Measurements from ENCODE around the gene BUB3.
"Not testable (repeated sequence)": the region's sequence is repeated elsewhere in the genome, so short reads cannot be mapped to it uniquely, and the experiment has no call there.

BUB3 gene

DNA sequence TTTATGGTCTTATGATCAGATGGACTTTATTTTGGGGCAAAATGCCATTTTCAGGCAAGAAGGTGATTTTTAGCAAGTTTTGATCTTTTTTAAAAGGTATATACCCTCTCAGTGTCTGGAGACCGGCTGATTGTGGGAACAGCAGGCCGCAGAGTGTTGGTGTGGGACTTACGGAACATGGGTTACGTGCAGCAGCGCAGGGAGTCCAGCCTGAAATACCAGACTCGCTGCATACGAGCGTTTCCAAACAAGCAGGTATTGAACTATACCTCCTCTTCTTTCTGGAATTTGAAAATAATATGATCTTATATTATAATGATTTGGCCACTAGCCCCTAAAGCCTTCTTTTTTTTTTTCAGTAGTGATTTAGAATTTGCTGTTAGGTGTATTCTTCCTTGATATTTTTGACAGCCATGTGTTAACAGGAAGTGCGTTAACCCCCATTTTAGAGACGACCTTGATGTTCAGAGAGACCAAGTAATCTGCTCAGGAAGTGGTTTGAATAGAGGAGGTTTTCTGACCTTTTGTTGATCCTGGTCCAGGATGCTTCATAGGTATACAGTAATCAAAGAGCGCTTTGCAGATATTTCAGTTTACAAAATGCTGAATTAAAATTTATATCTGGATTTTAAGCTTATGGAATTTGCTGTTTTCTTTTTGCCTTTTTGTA lies 6.2 kb downstream of the BUB3 start:
- Histone ChIP-seq H3K27me3 (ENCODE audit: insufficient read depth, low read length) (no peaks in the 10 kb centered on the region), H3K4me3 (ENCODE audit: low read depth, low read length) (no peak overlapping the region), H2AFZ (ENCODE audit: low read length, unreplicated experiment) (no peak overlapping the region), H3K27ac (ENCODE audit: low read depth, low read length) (no peak overlapping the region), H3K79me2 (ENCODE audit: control insufficient read depth, insufficient read depth, low read length, unreplicated experiment) (peaks cover 87% of the 10 kb centered on the region), H3K4me1 (ENCODE audit: control insufficient read depth, insufficient read depth, low read length, unreplicated experiment) (peaks cover 36% of the 10 kb centered on the region), H3K36me3 (ENCODE audit: insufficient read depth, low read length) (peaks cover 67% of the 10 kb centered on the region)

DNA sequence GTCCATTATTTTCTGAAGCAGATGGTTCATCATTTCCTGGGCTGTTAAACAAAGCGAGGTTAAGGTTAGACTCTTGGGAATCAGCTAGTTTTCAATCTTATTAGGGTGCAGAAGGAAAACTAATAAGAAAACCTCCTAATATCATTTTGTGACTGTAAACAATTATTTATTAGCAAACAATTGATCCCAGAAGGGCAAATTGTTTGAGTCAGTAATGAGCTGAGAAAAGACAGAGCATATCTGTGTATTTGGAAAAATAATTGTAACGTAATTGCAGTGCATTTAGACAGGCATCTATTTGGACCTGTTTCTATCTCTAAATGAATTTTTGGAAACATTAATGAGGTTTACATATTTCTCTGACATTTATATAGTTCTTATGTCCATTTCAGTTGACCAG lies 10.1 kb downstream of the BUB3 start:
- H3K36me3 ChIP-seq (ENCODE audit: insufficient read depth, low read length): peaks cover 59% of the 10 kb centered on the region
- H3K4me3 ChIP-seq (ENCODE audit: low read depth, low read length): no peak overlapping the region
- H3K79me2 ChIP-seq (ENCODE audit: control insufficient read depth, insufficient read depth, low read length, unreplicated experiment): peaks cover 52% of the 10 kb centered on the region
- H3K4me1 ChIP-seq (ENCODE audit: control insufficient read depth, insufficient read depth, low read length, unreplicated experiment): peaks cover 5% of the 10 kb centered on the region
- no peak overlapping the region for H2AFZ ChIP-seq (ENCODE audit: low read length, unreplicated experiment)
- no peaks in the 10 kb centered on the region for H3K27me3 ChIP-seq (ENCODE audit: insufficient read depth, low read length)
- H3K27ac ChIP-seq (ENCODE audit: low read depth, low read length): no peak overlapping the region

DNA sequence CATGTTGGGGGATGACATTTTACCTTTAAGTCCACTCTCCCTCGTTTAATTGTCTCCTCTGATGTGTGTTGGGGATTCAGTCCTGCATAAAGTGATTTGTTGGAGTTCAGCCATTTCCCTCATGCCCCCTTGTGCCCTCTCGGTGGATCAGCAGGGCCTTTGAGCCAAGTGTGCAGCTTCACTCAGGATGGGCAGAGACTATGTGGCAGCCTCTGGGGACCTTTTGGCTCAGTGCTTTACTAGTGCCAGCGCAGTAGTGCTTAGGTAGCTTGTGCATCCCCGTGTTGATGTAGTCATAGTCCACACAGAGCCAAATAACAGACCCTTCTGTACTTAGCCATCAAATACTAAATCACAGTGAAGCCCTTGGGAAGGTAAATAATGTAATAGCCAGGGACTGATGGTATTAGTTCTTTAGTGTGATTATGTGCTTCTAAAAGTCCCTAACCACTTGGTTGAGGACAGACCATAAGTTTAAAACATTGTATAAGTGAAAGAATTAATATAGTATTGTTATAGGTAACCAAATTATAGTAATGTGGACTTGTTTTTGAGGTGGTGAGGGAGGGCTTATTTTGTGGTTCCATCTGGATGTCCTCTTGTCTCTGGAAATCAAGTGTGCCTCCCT lies 11.4 kb downstream of the BUB3 start:
- H3K4me1 ChIP-seq (ENCODE audit: control insufficient read depth, insufficient read depth, low read length, unreplicated experiment): no peaks in the 10 kb centered on the region
- no peaks in the 10 kb centered on the region for H3K27me3 ChIP-seq (ENCODE audit: insufficient read depth, low read length)
- peaks cover 63% of the 10 kb centered on the region for H3K36me3 ChIP-seq (ENCODE audit: insufficient read depth, low read length)
- H3K79me2 ChIP-seq (ENCODE audit: control insufficient read depth, insufficient read depth, low read length, unreplicated experiment): peaks cover 39% of the 10 kb centered on the region
- no peak overlapping the region for H2AFZ ChIP-seq (ENCODE audit: low read length, unreplicated experiment)
- no peak overlapping the region for H3K4me3 ChIP-seq (ENCODE audit: low read depth, low read length)
- no peak overlapping the region for H3K27ac ChIP-seq (ENCODE audit: low read depth, low read length)

DNA sequence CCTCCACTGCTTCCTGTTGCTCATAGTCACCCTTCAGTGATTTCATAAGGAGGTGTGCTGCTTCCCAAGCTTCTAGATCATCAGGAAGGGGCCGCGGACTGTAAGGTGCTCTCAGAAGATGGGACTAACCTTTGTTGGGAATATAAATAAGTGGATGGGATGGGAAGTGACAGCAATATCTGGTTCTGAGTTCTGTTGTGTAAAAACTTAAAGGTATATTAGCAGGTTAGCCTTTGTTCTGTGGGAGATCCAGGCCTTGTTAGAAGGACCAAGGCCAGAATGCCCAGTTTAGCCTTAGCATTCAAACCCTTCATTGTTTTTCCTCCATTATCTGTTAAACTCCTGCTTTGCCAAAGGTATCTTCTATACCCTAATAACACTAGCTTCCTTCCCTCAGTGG lies 12.4 kb downstream of the BUB3 start:
- Histone ChIP-seq H3K4me3 (ENCODE audit: low read depth, low read length) (no peak overlapping the region), H3K4me1 (ENCODE audit: control insufficient read depth, insufficient read depth, low read length, unreplicated experiment) (no peaks in the 10 kb centered on the region), H2AFZ (ENCODE audit: low read length, unreplicated experiment) (no peak overlapping the region), H3K79me2 (ENCODE audit: control insufficient read depth, insufficient read depth, low read length, unreplicated experiment) (peaks cover 30% of the 10 kb centered on the region), H3K36me3 (ENCODE audit: insufficient read depth, low read length) (peaks cover 54% of the 10 kb centered on the region), H3K27ac (ENCODE audit: low read depth, low read length) (no peak overlapping the region), H3K27me3 (ENCODE audit: insufficient read depth, low read length) (no peaks in the 10 kb centered on the region)

DNA sequence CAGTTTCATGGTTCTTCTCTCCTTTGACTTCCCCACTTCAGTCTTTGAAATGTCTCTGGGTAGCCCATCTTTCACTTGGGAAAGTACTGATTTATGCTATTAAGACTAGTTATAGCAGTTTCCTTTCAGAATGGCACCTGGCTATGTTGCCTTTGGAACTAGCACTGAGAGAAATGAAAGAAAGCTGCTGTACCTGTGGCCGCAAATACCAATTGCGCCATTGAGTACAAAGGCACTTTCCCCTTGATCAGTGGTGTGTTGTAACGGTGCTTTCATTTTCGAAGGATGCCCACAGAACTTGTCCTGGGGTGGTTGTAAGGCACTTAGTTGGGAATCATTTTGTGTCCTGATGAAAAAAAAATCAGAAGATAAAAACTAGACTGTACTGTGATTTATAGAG lies 16.8 kb downstream of the BUB3 start:
- H2AFZ ChIP-seq (ENCODE audit: low read length, unreplicated experiment): no peak overlapping the region
- H3K36me3 ChIP-seq (ENCODE audit: insufficient read depth, low read length): peaks cover 21% of the 10 kb centered on the region; the same call in 1 of the 2 replicates
- H3K79me2 ChIP-seq (ENCODE audit: control insufficient read depth, insufficient read depth, low read length, unreplicated experiment): no peaks in the 10 kb centered on the region
- H3K4me3 ChIP-seq (ENCODE audit: low read depth, low read length): no peak overlapping the region
- no peaks in the 10 kb centered on the region for H3K27me3 ChIP-seq (ENCODE audit: insufficient read depth, low read length)
- no peak overlapping the region for H3K27ac ChIP-seq (ENCODE audit: low read depth, low read length)
- H3K4me1 ChIP-seq (ENCODE audit: control insufficient read depth, insufficient read depth, low read length, unreplicated experiment): no peaks in the 10 kb centered on the region

DNA sequence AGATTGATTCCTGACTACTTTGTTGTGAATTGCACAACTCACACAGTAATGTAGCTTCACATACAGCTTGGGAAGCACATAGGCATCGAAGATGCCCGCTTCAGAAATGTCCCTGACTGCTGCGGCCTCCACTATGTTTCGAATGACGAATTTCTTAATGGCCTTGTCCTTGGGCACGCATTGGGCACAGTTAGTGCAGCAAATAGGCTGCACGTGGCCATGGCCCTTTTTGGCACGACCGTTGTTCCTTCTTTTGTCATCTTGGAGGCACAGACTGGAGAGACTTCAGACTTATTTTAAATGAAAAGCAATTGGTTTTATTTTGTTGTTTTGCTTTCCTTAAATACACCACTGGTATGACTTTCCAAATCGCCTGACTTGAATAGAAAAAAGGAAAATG lies 17.4 kb downstream of the BUB3 start:
- not testable (repeated sequence) for H3K27me3 ChIP-seq (ENCODE audit: insufficient read depth, low read length); H3K79me2 ChIP-seq (ENCODE audit: control insufficient read depth, insufficient read depth, low read length, unreplicated experiment)

DNA sequence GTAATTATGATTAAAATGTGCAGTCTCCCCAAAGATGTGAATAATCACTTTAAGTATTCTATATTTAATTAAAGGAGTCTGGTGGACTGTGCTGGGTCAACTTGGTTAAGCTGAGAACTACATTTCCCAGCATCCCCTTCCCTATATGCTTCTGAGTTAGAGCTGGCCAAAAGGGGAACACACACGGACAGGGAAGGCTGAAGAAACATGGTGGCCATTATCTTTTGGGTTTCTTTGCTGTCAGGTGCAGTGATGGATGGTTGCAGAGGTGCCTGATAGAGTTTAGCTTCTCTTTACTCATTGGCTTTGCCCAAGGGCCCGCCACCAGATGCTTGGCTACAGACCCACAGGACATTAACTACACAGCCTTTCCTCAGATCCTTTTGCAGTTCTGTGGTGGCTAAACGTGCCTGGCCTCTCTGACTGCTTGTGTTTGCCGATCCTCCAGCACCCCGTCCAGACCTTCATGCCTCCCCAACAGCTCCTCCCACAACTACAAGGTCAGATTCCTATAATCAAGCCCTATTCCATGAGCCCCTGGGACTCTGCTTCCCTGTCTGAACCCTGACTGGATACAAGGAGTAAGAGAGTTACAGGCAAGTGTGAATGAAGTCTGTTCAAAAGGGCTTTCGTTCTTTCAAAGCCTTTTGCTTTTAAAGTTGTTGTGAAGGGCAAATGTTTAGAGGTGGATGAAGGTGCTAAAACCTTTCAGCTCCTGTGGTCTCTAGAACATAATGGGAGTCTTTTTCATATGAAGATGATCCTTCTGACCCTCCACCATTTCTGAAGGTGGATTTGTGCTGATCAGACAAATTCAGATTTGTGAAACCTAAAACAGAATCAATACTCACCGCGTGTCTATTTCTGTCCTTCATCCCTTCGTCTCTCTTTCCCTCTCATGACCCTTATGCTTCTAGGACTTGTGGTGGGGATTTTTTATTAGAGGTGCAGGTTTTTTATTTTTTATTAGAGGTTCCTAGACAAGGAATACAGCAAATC lies 21.5 kb downstream of the BUB3 start:
- Histone ChIP-seq H3K4me3 (ENCODE audit: low read depth, low read length) (no peak overlapping the region), H3K27me3 (ENCODE audit: insufficient read depth, low read length) (no peaks in the 10 kb centered on the region), H3K4me1 (ENCODE audit: control insufficient read depth, insufficient read depth, low read length, unreplicated experiment) (no peaks in the 10 kb centered on the region), H3K36me3 (ENCODE audit: insufficient read depth, low read length) (0 out of 2 replicates have a peak, but pooled peaks cover 6% of the 10 kb centered on the region), H3K79me2 (ENCODE audit: control insufficient read depth, insufficient read depth, low read length, unreplicated experiment) (no peaks in the 10 kb centered on the region), H3K27ac (ENCODE audit: low read depth, low read length) (no peak overlapping the region), H2AFZ (ENCODE audit: low read length, unreplicated experiment) (no peak overlapping the region)

More for the DNA sequence above, 17.4 kb downstream of the BUB3 start:
- H2AFZ ChIP-seq (ENCODE audit: low read length, unreplicated experiment); H3K4me3 ChIP-seq (ENCODE audit: low read depth, low read length); H3K27ac ChIP-seq (ENCODE audit: low read depth, low read length); H3K4me1 ChIP-seq (ENCODE audit: control insufficient read depth, insufficient read depth, low read length, unreplicated experiment): not testable (repeated sequence)
- H3K36me3 ChIP-seq (ENCODE audit: insufficient read depth, low read length): peaks cover 16% of the 10 kb centered on the region; the same call in 1 of the 2 replicates

DNA sequence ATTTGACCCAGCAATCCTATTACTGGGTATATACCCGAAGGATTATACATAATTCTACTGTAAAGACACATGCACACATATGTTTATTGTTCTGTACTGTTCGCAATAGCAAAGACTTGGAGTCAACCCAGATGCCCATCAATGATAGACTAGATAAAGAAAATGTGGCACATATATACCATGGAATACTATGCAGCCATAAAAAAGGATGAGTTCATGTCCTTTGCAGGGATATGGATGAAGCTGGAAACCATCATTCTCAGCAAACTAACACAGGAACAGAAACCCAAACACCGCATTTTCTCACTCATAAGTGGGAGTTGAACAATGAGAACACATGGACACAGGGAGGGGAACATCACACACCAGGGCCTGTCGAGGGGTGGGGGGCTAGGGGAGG lies 24.2 kb downstream of the BUB3 start:
- not testable (repeated sequence) for H3K27ac ChIP-seq (ENCODE audit: low read depth, low read length); H3K36me3 ChIP-seq (ENCODE audit: insufficient read depth, low read length); H3K27me3 ChIP-seq (ENCODE audit: insufficient read depth, low read length); H3K79me2 ChIP-seq (ENCODE audit: control insufficient read depth, insufficient read depth, low read length, unreplicated experiment); H3K4me1 ChIP-seq (ENCODE audit: control insufficient read depth, insufficient read depth, low read length, unreplicated experiment); H2AFZ ChIP-seq (ENCODE audit: low read length, unreplicated experiment); H3K4me3 ChIP-seq (ENCODE audit: low read depth, low read length)

DNA sequence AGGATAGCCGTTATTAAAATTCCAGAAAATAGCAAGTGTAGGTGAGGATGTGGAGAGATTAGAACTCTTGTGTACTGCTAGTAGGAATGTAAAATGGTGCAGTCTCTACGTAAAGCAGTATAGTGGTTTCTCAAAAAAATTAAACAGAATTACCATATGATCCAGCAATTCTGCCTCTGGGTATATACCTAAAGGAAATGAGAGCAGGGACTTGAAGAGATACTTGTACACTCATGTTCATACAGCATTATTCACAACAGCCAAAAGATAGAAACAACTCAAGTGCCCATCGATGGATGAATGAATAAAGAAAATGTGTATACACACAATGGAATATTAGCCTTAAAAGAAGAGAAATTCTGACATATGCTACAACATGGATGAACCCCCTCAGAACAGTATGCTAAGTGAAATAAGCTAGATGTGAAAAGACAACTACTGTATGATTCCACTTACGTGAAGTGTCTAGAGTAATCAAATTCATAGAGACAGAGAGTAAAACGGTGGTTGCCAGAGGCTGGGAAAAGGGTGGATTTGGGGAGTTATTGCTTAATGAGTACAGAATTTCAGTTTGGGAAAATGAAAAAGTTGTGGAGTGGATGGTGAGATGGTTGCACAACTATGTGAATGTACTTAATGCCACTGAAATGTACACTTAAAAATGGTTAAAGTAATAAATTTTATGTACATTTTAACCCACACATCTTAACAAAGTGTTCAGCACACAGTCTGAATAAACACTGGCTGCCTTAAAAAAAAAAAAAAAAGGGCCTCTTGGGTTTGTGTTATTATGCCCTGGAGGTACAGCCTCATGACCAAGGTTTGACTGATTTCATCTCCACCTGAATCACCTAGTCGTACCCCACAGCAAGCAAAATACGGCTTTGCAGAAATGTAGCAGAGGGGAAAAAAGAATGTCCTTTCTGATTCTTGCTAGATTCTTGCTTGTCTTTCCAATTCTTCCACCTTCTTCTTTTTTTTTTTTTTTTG lies 26.2 kb downstream of the BUB3 start:
- H3K4me3 ChIP-seq (ENCODE audit: low read depth, low read length): no peak overlapping the region
- no peak overlapping the region for H3K27ac ChIP-seq (ENCODE audit: low read depth, low read length)
- H2AFZ ChIP-seq (ENCODE audit: low read length, unreplicated experiment): no peak overlapping the region
- 0 out of 2 replicates have a peak, but pooled peaks cover 6% of the 10 kb centered on the region for H3K36me3 ChIP-seq (ENCODE audit: insufficient read depth, low read length)
- H3K79me2 ChIP-seq (ENCODE audit: control insufficient read depth, insufficient read depth, low read length, unreplicated experiment): no peaks in the 10 kb centered on the region
- H3K4me1 ChIP-seq (ENCODE audit: control insufficient read depth, insufficient read depth, low read length, unreplicated experiment): no peaks in the 10 kb centered on the region
- H3K27me3 ChIP-seq (ENCODE audit: insufficient read depth, low read length): no peaks in the 10 kb centered on the region

DNA sequence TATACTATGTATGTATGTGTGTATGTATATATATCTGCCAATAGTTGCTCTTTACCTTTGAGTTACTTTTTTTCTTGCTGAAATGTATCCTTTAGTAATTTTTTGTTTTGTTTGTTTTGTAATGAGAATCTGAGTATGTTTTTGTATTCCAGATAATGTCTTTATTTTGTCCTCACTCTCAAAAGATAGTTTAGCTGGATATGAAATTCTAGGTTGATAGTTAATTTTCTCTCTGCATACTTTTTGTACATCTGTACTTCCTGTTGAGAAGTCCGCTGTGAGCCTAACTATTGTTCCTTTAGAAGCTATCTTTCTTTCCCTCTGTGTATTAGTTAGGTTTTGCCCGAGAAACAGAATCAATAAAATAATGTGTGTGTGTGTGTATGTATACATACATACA lies 29.5 kb downstream of the BUB3 start:
- no peaks in the 10 kb centered on the region for H3K4me1 ChIP-seq (ENCODE audit: control insufficient read depth, insufficient read depth, low read length, unreplicated experiment)
- H2AFZ ChIP-seq (ENCODE audit: low read length, unreplicated experiment): no peak overlapping the region
- H3K79me2 ChIP-seq (ENCODE audit: control insufficient read depth, insufficient read depth, low read length, unreplicated experiment): no peaks in the 10 kb centered on the region
- H3K36me3 ChIP-seq (ENCODE audit: insufficient read depth, low read length): peaks cover 3% of the 10 kb centered on the region; the same call in 1 of the 2 replicates
- H3K27ac ChIP-seq (ENCODE audit: low read depth, low read length): no peak overlapping the region
- no peaks in the 10 kb centered on the region for H3K27me3 ChIP-seq (ENCODE audit: insufficient read depth, low read length)
- no peak overlapping the region for H3K4me3 ChIP-seq (ENCODE audit: low read depth, low read length)

All from ACC112 (cell line).